OCI-LY1 (cell line): ENCODE measurements around the gene MAGI2.
"Not testable (repeated sequence)": the region's sequence is repeated elsewhere in the genome, so short reads cannot be mapped to it uniquely, and the experiment has no call there.

Experiments used
- H2AFZ ChIP-seq: fragments of 200-600 bp; sonication (generic), shearing (Covaris generic); 2 replicates; pipeline ENCODE4 v1.6.0; 2014; ENCODE audit warnings: antibody characterized with exemption, mild to moderate bottlenecking, low read length
- H3F3A ChIP-seq: fragments of 200-600 bp; sonication (generic), shearing (Covaris generic); 2 replicates; pipeline ENCODE4 v1.6.0; 2014; ENCODE audit warnings: mild to moderate bottlenecking, antibody characterized with exemption, low read length, moderate library complexity; ENCODE audit not compliant: insufficient read depth
- H3K27ac ChIP-seq: fragments of 200-600 bp; sonication (generic); 2 replicates; pipeline ENCODE4 v1.5.1; 2014; ENCODE audit warnings: low read length, mixed run types, mild to moderate bottlenecking, low read depth; ENCODE audit not compliant: poor library complexity, severe bottlenecking
- H3K27me3 ChIP-seq: fragments of 200-600 bp; sonication (generic); 2 replicates; pipeline ENCODE4 v1.6.0; 2014; ENCODE audit warnings: antibody characterized with exemption, mild to moderate bottlenecking, low read length, moderate library complexity; ENCODE audit not compliant: insufficient read depth
- H3K36me3 ChIP-seq: fragments of 200-600 bp; sonication (generic); 2 replicates; pipeline ENCODE4 v1.6.1; 2014; ENCODE audit warnings: mild to moderate bottlenecking, antibody characterized with exemption, low read length, moderate library complexity, mixed read lengths; ENCODE audit not compliant: insufficient read depth
- H3K4me1 ChIP-seq: fragments of 200-600 bp; sonication (generic); 2 replicates; pipeline ENCODE4 v1.5.1; 2014; ENCODE audit warnings: mild to moderate bottlenecking, low read length, moderate library complexity; ENCODE audit not compliant: insufficient read depth, severe bottlenecking
- H3K4me2 ChIP-seq: fragments of 200-600 bp; sonication (generic), shearing (Covaris generic); 2 replicates; pipeline ENCODE4 v1.6.1; 2014; ENCODE audit warnings: low read length
- H3K4me3 ChIP-seq: fragments of 200-600 bp; sonication (generic); 2 replicates; pipeline ENCODE4 v1.5.1; 2014; ENCODE audit warnings: low read length, low read depth, mild to moderate bottlenecking, mixed read lengths; ENCODE audit not compliant: poor library complexity, severe bottlenecking
- H3K79me2 ChIP-seq: fragments of 200-600 bp; shearing (Covaris generic); 2 replicates; pipeline ENCODE4 v1.6.1; 2016; ENCODE audit warnings: mixed run types, low read length, mixed read lengths; ENCODE audit not compliant: insufficient read depth
- H3K9ac ChIP-seq: fragments of 200-600 bp; sonication (generic), shearing (Covaris generic); 2 replicates; pipeline ENCODE4 v1.6.1; 2014; ENCODE audit warnings: mild to moderate bottlenecking, low read length, mixed read lengths
- H3K9me2 ChIP-seq: fragments of 200-600 bp; sonication (generic), shearing (Covaris generic); 2 replicates; pipeline ENCODE4 v1.6.1; 2014; ENCODE audit warnings: low read depth, mild to moderate bottlenecking, low read length, mixed read lengths
- H3K9me3 ChIP-seq: fragments of 200-600 bp; shearing (Covaris generic); 2 replicates; pipeline ENCODE4 v1.6.1; 2014; ENCODE audit warnings: low read length, mixed read lengths
- H4K20me1 ChIP-seq: fragments of 200-600 bp; sonication (generic), shearing (Covaris generic); 2 replicates; pipeline ENCODE4 v1.6.0; 2016; ENCODE audit warnings: mild to moderate bottlenecking, low read length; ENCODE audit not compliant: insufficient read depth
- CTCF ChIP-seq: fragments of 200-600 bp; sonication (generic), shearing (Covaris generic); IDR thresholded peaks from 2 replicates; pipeline ENCODE4 v1.5.1; 2017; ENCODE audit warnings: mild to moderate bottlenecking, antibody characterized with exemption, low read length, moderate library complexity, mixed read lengths
- EZH2 ChIP-seq: fragments of 200-600 bp; sonication (generic), shearing (Covaris generic); IDR thresholded peaks from 2 replicates; pipeline ENCODE4 v1.8.0; 2017; ENCODE audit warnings: borderline replicate concordance, mixed run types, mild to moderate bottlenecking, antibody characterized with exemption, low read length, moderate library complexity, mixed read lengths

The MAGI2 gene

DNA sequence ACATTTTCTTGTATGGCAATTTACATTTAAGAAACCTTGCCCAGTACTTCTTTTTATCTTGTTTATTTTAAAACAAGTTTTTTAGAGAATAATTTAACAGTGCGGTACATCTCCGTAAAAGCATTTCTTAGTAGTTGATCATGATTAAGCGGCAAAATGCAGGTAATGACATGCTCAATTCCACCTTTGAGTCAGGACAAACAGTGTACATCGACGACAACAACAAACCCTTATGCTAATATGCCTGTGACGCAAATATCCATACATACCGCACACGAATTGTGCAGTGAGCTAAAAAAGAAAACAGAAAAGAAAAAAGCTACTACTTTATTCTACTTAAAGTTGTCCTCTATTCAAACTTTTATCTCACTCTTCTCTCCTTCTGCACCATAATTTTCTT is 1.9 kb downstream of the MAGI2 start:
- Histone ChIP-seq H3K4me1 (no peaks in the 10 kb centered on the region), H3K4me3 (no peak overlapping the region), H3K9me2 (no peaks in the 10 kb centered on the region; the same call in 1 of the 2 replicates), H3F3A (no peaks in the 10 kb centered on the region), H3K36me3 (no peaks in the 10 kb centered on the region), H3K27ac (no peak overlapping the region), H3K79me2 (no peaks in the 10 kb centered on the region), H3K9me3 (no peaks in the 10 kb centered on the region), H4K20me1 (no peaks in the 10 kb centered on the region), H3K27me3 (no peaks in the 10 kb centered on the region), H2AFZ (no peak overlapping the region), H3K9ac (no peak overlapping the region), H3K4me2 (no peak overlapping the region)
- TF ChIP-seq CTCF, result no peak
- no peak for TF ChIP-seq EZH2

- not testable (repeated sequence) for H3K27me3 ChIP-seq, H3K4me2 ChIP-seq, H2AFZ ChIP-seq, H3K9me3 ChIP-seq, H3K9ac ChIP-seq, H3K4me1 ChIP-seq, H4K20me1 ChIP-seq, H3F3A ChIP-seq, H3K4me3 ChIP-seq, H3K27ac ChIP-seq, H3K9me2 ChIP-seq, H3K79me2 ChIP-seq, H3K36me3 ChIP-seq
Measured at GRCh38 chr7:79442766-79443165, 10.7 kb downstream of the MAGI2 start.

GRCh38 chr7:79436378-79436777 is 17.1 kb downstream of the MAGI2 start:
- H3F3A ChIP-seq, result no peaks in the 10 kb centered on the region
- no peaks in the 10 kb centered on the region for H3K36me3 ChIP-seq
- H4K20me1 ChIP-seq, result no peaks in the 10 kb centered on the region
- no peaks in the 10 kb centered on the region for H3K9me3 ChIP-seq
- TF ChIP-seq CTCF (no peak), EZH2 (no peak)
- no peaks in the 10 kb centered on the region for H3K79me2 ChIP-seq
- H3K4me1 ChIP-seq, result no peaks in the 10 kb centered on the region
- H3K9me2 ChIP-seq, result no peaks in the 10 kb centered on the region
- no peaks in the 10 kb centered on the region for H3K27me3 ChIP-seq
- H3K4me3 ChIP-seq, result no peak overlapping the region
- no peak overlapping the region for H2AFZ ChIP-seq
- no peak overlapping the region for H3K4me2 ChIP-seq
- H3K27ac ChIP-seq, result no peak overlapping the region
- H3K9ac ChIP-seq, result no peak overlapping the region

DNA sequence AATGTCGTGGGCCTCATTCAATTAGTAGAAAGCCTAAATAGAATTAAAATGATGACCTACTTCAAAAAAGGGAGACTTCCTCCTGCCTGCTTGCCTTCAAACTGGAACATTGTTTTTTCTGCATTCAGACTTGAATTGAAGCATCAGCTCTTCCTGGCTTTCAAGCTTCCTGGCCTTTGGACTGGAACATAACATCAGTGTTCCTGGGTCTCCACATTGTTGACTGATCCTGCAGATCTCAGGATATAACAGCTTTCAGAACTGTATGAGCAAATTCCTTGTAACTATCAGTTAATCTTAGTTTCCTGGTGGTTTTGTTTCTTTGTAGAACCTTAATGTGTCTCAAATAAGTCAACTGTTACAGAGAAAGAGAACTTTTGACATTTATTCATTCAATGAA is 18.6 kb downstream of the MAGI2 start:
- H3K79me2 ChIP-seq, result no peaks in the 10 kb centered on the region
- no peak overlapping the region for H3K4me3 ChIP-seq
- H2AFZ ChIP-seq, result no peak overlapping the region
- H3K9me3 ChIP-seq, result no peaks in the 10 kb centered on the region
- TF ChIP-seq CTCF, result no peak
- H3K36me3 ChIP-seq, result no peaks in the 10 kb centered on the region
- H3K27me3 ChIP-seq, result no peaks in the 10 kb centered on the region
- no peaks in the 10 kb centered on the region for H3K9me2 ChIP-seq
- H3F3A ChIP-seq, result no peaks in the 10 kb centered on the region
- H3K4me2 ChIP-seq, result no peak overlapping the region
- no peak overlapping the region for H3K9ac ChIP-seq
- no peaks in the 10 kb centered on the region for H4K20me1 ChIP-seq
- H3K4me1 ChIP-seq, result no peaks in the 10 kb centered on the region
- no peak overlapping the region for H3K27ac ChIP-seq
